ENCODE data around the gene SPAG8. TPM values are rescaled to one million over a fixed set of nuclear protein-coding genes. Genes with fewer than 3 reads are reported as not detected.

Gene SPAG8, protein sequence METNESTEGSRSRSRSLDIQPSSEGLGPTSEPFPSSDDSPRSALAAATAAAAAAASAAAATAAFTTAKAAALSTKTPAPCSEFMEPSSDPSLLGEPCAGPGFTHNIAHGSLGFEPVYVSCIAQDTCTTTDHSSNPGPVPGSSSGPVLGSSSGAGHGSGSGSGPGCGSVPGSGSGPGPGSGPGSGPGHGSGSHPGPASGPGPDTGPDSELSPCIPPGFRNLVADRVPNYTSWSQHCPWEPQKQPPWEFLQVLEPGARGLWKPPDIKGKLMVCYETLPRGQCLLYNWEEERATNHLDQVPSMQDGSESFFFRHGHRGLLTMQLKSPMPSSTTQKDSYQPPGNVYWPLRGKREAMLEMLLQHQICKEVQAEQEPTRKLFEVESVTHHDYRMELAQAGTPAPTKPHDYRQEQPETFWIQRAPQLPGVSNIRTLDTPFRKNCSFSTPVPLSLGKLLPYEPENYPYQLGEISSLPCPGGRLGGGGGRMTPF
- total RNA-seq, result 0.26 and 0.48 TPM in 2 replicates

DNA sequence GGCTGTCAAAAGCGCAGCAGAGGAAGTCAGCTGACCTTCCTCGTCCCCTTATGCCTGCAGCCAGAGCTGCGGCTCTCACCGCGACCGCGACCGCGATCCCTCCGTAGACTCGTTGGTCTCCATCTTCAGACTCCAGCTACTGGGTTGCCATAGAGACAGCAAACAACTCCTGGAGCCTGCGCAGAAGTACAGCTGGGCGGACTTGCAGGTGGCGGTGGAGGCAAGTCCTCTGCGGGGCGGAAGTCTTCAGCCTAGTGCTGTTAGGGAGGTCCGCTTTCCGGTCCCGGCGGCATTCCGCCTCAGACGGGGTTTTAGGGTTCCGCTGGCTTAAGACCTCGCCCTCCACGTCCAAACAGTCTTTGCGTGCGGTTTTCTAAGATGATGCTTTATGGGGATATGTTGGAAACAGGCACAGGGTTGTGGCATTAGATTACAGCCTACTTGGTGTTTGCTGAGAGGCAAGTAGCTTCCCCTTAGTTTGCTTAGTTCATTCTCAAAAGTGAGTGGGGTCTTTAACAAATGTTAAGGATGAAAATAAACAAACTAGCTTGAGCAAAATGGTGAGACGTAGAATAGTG, at the start of gene SPAG8:
SPAG8 (minus strand) TSS at position 238 of the 578 bp plus-strand sequence; CDS start at position 123, 115 bp downstream.

DNA sequence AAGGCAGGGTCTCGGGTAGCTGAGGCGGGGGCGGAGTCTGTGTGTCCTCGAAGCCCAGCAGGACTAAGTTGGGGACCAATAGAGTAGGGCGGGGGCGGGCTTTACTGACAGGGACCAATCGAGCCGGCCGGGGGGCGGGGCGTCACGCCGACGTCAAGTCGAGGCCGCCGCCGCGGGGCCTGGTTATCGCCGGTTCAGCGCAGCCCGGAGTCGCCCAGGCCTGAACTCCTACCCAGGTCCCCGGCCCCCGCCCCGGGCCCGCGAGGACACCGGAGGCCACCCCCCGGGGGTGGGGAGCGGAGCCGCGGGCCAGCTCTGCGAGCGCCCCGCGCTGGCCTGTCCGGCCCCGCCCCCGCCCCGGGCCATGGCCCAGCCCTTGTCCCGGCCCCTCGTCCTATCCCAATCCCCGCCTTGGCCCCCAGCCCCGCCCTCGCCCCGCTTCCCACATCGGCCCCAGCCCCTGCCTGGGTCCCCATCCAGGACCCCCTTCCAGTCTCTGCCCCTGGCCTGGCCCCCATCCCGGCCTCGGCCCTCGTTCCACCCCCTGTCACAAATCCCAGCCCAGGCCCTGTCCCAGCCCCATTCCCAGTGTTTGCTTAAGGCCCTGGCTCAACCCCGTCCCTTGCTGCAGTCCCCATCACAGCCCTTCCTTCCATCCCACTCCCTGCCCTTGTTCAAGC, 17.2 kb upstream of the SPAG8 start, which contains the start of gene TMEM8B:
TMEM8B (plus strand) TSS at position 145 of the 680 bp plus-strand sequence; CDS start at position 365, 220 bp downstream.

DNA sequence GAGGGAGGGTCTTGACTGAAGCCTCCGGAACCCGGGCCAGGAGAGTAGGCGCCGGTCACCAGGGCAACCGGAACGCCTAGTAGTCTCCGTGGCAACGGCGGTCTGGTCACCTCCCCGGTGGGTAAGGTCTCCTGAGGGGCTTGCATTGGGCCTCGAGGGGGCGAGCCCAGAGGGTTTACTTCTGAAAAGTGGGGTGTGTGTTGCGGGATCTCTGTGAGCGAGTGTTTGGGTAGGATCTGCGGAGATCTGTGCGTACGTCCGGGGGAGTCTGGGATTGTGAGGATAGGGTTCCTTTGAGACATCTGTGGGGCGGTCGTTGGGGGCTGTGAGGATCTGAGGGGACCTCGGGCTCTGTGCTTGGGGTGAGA, 16.6 kb upstream of the SPAG8 start, which contains the start of gene FAM221B:
FAM221B (minus strand) TSS at position 17 of the 368 bp plus-strand sequence. CDS start 2,571 bp downstream, outside the sequence.

DNA sequence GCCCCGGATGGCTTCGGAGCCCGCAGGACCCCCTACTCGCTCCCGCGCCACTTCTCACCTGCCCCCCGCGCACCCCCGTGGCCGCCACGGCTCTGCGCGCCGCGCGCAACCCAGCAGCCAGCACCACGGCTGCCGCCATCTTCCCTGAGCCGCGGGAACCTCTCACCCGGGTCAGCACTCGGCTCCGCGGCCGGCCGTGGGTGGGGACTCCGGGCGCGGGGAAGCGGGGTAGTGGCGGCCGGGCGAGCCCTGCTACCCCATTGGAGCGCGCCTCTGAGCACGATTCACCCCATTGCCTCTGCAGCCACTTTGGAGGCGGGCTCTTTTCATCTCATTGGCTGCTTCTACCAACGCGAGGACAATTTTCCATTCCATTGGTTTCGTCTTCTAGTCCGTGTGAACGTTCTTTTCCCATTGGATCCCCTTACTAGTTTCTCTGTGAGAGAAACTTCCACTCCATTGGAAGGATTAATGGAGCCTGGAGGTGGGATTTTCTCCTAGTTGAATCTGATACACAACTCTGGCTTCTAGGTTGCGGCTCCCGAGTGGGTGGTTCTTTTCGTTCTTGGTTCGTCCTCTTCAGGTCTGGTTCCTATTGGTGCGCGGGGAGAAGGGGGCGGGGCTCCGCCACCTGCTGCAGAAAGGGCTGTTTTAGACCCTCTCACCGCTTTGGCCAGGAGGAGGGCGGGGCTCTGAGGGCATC, 2.9 kb upstream of the SPAG8 start, which contains the start of gene HINT2:
HINT2 (minus strand) TSS at position 202 of the 703 bp plus-strand sequence; CDS start at position 139, 63 bp downstream.

DNA sequence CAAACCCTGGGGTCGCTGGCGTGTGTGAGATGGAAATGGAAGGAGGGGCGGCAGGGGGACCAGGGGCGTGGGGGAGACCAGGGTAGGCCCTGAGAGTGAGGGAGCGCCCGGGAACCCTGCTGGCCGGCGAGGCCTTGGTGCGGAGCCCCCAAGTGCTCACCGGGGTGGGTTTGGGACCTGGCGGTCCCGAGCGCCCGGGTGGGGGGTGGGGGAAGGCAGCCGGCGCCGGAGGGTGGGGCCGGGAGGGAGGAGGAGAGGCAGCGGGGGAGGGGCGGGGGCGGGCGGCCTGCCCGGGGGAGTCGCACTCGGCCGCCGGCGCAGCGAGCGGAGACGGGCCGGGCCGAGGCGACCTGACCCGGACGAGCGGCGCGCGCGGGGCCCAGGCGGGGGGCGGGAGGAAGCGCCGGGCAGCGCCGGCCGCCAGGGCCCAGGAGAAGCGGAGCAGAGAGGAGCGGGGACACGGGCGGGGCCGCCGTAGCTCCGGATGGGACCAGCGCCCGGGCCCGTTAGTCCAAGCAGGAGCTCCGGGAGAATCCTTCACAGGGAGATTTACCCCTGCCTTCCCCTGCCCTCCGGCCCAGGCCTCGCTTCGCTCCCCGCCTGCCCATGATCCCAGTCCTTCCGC, 20.7 kb downstream of the SPAG8 start, which contains the start of gene NPR2:
NPR2 (plus strand) TSS at position 295 of the 625 bp plus-strand sequence. CDS start 818 bp downstream, outside the sequence.

Other genes with a start within 250 kb of the SPAG8 start
- gene TESK1, start 207.0 kb downstream of the SPAG8 start, total RNA-seq, result 11.9 and 13.4 TPM in 2 replicates
- gene CD72, start 193.8 kb downstream of the SPAG8 start, total RNA-seq, result 0.39 and 1.1 TPM in 2 replicates
- gene SIT1, start 161.3 kb downstream of the SPAG8 start, total RNA-seq, result not detected in 2 replicates
- 5,375 and 9,932 TPM in 2 replicates for gene RMRP, start 154.2 kb downstream of the SPAG8 start, total RNA-seq
- 9.1 and 11.4 TPM in 2 replicates for gene CCDC107, start 154.0 kb downstream of the SPAG8 start, total RNA-seq
- 3.7 and 40.2 TPM in 2 replicates for gene ARHGEF39, start 147.1 kb downstream of the SPAG8 start, total RNA-seq
- gene CA9, start 138.3 kb downstream of the SPAG8 start, total RNA-seq, result 6.7 and 52.0 TPM in 2 replicates
- 464 and 956 TPM in 2 replicates for gene TPM2, start 122.3 kb downstream of the SPAG8 start, total RNA-seq
- gene TLN1, start 80.1 kb downstream of the SPAG8 start, total RNA-seq, result 184 and 414 TPM in 2 replicates
- gene CREB3, start 79.6 kb downstream of the SPAG8 start, total RNA-seq, result 49.4 and 88.2 TPM in 2 replicates
- 14.7 and 19.6 TPM in 2 replicates for gene GBA2, start 63.0 kb downstream of the SPAG8 start, total RNA-seq
- 14.9 and 23.8 TPM in 2 replicates for gene RGP1, start 63.0 kb downstream of the SPAG8 start, total RNA-seq
- gene MSMP, start 58.0 kb downstream of the SPAG8 start, total RNA-seq, result not detected in 2 replicates
- 19.0 and 27.6 TPM in 2 replicates for gene NPR2, start 20.7 kb downstream of the SPAG8 start, total RNA-seq
- 26.4 and 45.3 TPM in 2 replicates for gene HINT2, start 2.8 kb upstream of the SPAG8 start, total RNA-seq
- gene FAM221B, start 16.5 kb upstream of the SPAG8 start, total RNA-seq, result not detected in 2 replicates
- 2.3 and 6.9 TPM in 2 replicates for gene TMEM8B, start 17.0 kb upstream of the SPAG8 start, total RNA-seq
- gene OR13J1, start 58.1 kb upstream of the SPAG8 start, total RNA-seq, result not detected in 2 replicates
- 0.13 and 3.4 TPM in 2 replicates for gene HRCT1, start 93.9 kb upstream of the SPAG8 start, total RNA-seq
- gene SPAAR, start 97.2 kb upstream of the SPAG8 start, total RNA-seq, result 0.39 and 1.2 TPM in 2 replicates
- 0.39 TPM in 1 of 2 replicates, not detected in the other for gene OR2S2, start 145.9 kb upstream of the SPAG8 start, total RNA-seq
- 8.9 and 15.7 TPM in 2 replicates for gene RECK, start 224.7 kb upstream of the SPAG8 start, total RNA-seq

Measured in epithelial cell of alveolus of lung (primary cell).